HEK293T (cell line): ENCODE measurements around the gene PITPNC1.

ENCODE experiments used
- FOXA1 ChIP-seq: fragments of 450-650 bp; IDR thresholded peaks from 2 replicates; pipeline ENCODE4 v1.6.1; 2016; ENCODE audit warnings: mild to moderate bottlenecking
- HDGF ChIP-seq: fragments of 450-650 bp; IDR thresholded peaks from 2 replicates; pipeline ENCODE4 v1.6.1; 2017; ENCODE audit warnings: antibody characterized with exemption, borderline replicate concordance
- PKNOX1 ChIP-seq: fragments of 450-650 bp; IDR thresholded peaks from 2 replicates; pipeline ENCODE4 v1.6.1; 2016

- TF ChIP-seq FOXA1, result no peak
- TF ChIP-seq HDGF, result no peak
- TF ChIP-seq PKNOX1, result no peak
Measured at GRCh38 chr17:67696347-67696746, 319.3 kb downstream of the PITPNC1 start.
